ENCODE data around the gene POLR2J.

POLR2J gene

GRCh38 chr7:102439963-102440795 lies 38.5 kb downstream of the POLR2J start:
- no peak for DNase-seq (ENCODE audit: low read depth in 2 of 2)

DNA sequence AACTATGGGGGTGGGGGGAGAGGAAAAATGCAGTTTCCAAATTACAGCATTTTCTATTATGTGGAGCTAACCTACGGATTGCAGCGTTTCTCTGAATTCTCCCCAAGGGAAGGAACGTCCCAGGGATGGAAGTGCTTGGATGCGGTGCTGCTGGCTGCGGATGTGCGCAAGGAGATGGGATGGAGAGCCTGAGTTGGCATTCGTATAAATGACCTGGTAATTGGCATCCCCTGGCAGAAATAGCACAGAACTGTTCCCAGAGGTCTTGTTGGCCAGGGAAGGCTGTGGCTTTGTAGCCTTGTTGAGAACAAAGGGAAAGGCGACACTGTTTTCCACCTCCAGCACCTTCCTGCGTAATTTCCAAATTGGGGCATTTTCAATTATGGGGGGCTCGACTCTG lies 42.6 kb downstream of the POLR2J start:
- no peak for DNase-seq (ENCODE audit: low read depth in 2 of 2)

DNA sequence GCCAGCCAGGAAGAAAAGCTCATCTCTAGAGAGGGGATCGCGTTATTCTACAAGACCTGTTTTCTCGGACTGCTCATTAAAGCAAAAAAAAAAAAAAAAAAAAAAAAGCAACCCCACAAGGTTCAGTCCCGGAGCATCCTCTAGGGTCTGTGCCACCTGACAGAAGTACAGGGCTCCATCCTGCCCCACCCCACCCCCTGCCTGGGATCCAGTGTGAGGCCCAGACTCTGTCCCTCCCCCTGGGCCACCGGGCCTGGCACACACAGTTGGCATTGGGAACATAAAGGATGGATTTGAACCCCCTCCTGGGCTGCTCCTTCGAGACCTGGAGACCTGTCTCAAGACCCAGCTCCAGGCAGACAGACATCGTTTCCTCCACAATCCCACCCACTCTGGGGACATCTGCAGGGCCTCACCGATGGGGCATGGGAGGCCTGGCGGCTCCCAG lies 44.7 kb downstream of the POLR2J start:
- DNase-seq (ENCODE audit: low read depth in 2 of 2), result no peak

- peak; percentile 85 to 90 for DNase-seq (ENCODE audit: low read depth in 2 of 2)
Observed at GRCh38 chr7:102433219-102434038, 45.3 kb downstream of the POLR2J start, which contains the start of gene ORAI2. TSS of gene ORAI2 (plus strand) at chr7:102433575. CDS start at chr7:102438957, 5,382 bp downstream.

DNA sequence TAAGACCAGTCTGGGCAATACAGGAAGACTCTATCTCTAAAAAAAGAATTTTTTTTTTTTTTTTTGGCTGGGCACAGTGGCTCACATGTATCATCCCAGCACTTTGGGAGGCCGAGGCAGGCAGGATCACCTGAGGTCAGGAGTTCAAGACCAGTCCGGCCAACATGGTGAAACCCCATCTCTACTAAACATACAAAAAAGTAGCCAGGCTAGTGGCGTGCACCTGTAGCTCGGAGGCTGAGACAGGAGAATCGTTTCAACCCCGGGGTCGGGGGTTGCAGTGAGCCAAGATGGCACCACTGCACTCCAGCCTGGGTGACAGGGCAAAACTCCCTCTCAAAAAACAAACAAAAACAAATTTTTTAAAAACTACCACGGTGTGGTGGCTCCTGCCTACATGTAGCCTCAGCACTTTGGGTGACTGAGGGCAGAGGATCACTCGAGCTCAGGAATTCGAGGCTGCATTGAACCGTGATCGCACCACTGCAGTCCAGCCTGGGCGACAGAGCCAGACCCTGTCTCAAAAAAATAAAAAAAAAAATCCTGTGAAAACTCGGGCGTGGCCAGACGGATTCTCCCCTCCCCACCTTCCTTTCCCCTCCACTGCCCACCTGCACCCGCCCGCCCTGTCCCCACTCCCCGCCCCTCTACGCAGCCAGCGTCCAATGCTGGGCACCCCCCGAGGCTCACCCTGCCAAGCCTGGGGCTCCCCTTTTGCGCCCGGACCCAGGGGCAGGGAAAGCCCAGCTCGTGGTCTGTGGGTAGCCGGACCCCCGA lies 46.1 kb downstream of the POLR2J start:
- DNase-seq (ENCODE audit: low read depth in 2 of 2), result no peak

GRCh38 chr7:102431617-102432298 lies 47.0 kb downstream of the POLR2J start:
- peak; percentile 25 to 38 for DNase-seq (ENCODE audit: low read depth in 2 of 2)

- DNase-seq (ENCODE audit: low read depth in 2 of 2), result no peak
Observed at GRCh38 chr7:102429141-102429899, 49.4 kb downstream of the POLR2J start.

DNA sequence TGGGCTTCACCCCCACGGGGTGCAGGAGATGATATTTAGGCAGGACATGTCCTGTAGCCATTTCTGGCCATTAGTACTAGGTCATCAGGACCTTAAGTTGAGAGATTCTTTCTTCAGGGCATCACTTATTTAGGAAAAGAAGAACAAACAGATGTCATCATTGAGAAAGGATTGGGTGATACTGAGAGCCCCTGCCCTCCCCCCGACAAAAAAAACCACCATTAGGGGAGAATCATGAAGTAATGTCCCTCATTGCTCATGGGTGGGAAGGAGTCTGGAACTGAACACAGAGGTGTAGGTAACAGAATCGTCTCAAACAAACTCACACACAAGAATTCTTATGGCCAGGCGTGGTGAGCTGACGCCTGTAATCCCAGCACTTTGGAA lies 51.7 kb downstream of the POLR2J start:
- no peak for DNase-seq (ENCODE audit: low read depth in 2 of 2)

DNA sequence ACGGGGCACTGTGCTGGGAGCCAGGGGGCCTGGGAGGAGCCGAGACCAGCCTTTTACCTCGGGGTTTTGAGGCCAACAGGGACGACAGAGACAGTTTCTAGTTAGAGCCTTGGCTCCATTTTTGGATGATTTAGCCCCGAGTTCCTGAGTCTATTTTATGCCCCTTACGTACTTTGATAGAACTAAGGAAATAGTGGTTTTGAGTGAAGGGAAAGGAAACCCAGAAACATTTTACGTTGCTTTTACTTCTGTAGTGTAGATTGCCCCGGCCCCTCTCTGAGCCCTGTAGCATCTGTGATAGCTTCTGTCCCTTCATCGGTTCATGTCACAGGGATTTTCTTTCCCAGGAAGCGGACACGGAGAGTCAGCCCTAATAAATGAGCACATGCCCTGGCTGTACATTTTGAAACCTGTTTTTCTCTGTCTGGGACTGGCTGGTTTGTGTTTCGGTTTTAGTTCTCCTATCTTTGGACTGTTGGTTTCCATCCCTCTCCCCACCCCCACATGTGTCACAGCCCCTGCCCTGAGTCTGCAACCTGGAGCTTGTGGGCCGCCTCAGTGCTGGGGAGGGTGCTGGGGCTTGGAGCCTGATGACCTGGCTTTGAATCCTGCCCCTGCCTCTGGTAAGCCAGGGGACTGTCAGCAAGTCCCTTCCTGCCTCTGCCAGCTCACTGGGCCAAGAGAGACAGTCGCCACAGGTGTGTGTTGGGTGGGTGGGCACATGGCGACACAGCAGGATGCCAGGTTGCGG lies 52.3 kb downstream of the POLR2J start:
- peak; percentile 54 to 63 for DNase-seq (ENCODE audit: low read depth in 2 of 2)

GRCh38 chr7:102425639-102426267 lies 53.0 kb downstream of the POLR2J start:
- DNase-seq (ENCODE audit: low read depth in 2 of 2), result peak; percentile 69 to 72

DNA sequence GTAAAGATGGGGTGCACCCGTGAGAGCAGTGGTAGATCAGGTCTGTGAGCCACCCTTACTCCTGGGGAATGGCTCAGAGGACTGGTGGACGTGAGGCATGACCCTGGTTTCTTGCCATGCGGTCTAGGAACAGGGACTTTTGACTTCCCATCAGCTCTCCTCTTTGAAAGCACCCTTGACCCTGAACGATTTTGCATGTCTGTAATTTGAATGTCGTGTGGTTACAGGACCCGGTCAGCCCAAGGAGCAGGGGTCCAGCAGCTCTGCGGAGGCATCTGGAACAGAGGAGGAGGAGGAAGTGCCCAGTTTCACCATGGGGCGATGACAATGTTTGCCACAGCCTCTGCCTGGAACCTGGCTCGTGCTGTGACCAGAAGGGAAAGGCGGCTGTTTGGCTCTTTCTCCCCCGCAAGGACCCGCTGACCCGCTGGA lies 53.9 kb downstream of the POLR2J start:
- no peak for DNase-seq (ENCODE audit: low read depth in 2 of 2)

DNA sequence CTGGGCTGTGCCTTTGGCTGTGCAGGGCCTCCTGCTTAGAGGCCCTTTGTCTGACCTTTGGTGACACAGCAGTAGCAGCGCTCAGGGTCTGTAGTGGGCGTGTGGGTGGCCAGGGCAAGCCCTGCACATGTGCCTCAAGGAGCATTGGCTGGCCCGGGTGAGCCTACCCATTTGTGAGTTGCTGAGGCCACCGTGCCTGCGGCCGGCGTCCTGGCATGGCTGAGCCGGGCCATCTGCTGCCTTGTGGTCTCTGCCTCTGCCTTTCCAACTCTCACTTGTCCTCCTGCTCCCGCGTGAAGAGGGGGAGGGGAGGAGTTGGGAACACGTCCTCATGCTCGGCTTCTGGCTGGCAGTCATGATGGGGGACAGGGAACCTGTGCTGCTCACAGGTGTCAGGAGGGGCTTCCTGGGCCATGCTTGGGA lies 54.6 kb downstream of the POLR2J start:
- no peak for DNase-seq (ENCODE audit: low read depth in 2 of 2)

Measured in stimulated activated CD4-positive, alpha-beta T cell treated with anti-CD3 and anti-CD28 coated beads, Interleukin-1b, Interleukin-23, amount 100 ng/mL, for 4 hours (primary cell).